HG02763 (cell line): ENCODE results near the gene TTLL11.

Source experiments
- ATAC-seq: cut with Tn5 transposase; IDR thresholded peaks from one replicate; pipeline ENCODE4 v1.9.1; 2021; ENCODE audit warnings: mild to moderate bottlenecking, moderate library complexity; ENCODE audit not compliant: unreplicated experiment

TTLL11 gene

DNA sequence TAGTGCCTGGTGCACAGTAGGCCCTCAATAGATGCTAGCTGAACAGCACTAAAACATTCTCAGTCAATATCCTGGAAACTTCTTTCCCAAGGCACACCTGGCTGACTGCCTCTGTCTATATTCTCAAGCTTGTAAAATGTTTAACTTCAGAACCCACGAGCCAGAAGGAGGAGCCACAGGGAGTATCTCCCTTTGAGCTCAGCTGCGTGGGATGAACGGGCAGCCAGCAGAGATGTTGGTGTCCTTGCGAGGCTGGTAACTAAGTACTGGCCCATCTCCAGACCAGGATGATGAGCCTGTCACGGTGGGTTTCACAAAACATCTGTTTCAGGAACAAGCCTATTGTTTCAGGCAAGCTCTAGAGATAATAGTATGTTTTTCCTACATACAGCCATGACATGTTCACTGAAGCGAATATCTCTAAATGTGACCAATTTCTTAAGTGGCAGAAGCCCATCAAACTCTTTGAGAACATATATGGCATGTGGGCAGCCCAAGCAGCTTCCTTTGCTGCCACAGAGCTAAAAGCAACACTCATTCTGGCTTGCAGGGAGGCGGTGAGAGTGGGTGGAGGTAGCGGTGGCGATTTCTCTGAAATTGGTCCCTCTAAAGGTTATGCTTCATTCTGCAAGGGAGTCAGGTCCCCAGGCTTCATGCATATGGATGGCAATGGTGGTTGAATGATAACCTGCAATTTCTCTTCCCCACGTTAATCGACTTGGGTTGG, 206.2 kb downstream of the TTLL11 start:
- no peak for ATAC-seq

GRCh38 chr9:121885345-121885901, 207.7 kb downstream of the TTLL11 start:
- no peak for ATAC-seq

DNA sequence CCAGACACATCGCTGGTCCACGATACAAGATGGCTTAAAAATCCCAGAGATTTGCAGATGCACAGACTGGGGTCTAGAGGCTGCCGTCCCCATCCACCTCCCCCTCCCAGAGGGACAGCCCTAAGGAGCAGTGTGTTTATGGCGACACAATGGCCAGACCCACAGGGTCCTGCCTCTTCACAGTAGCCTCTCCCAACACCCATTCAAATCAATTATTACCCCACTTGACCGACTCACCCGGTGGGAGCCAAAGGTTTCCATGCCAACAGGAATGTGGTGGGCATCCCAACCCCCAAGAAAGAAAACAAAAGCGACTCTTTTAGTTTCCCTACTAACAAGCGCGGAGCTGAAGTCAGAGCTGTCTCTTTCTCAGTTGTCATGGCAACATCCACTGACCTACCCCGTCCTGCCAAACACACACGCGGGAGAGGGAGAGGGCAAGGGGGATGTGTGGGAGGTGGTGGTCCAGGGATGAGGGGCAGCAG, 209.0 kb downstream of the TTLL11 start:
- no peak for ATAC-seq

GRCh38 chr9:121883281-121884056, 209.6 kb downstream of the TTLL11 start:
- ATAC-seq = no peak

DNA sequence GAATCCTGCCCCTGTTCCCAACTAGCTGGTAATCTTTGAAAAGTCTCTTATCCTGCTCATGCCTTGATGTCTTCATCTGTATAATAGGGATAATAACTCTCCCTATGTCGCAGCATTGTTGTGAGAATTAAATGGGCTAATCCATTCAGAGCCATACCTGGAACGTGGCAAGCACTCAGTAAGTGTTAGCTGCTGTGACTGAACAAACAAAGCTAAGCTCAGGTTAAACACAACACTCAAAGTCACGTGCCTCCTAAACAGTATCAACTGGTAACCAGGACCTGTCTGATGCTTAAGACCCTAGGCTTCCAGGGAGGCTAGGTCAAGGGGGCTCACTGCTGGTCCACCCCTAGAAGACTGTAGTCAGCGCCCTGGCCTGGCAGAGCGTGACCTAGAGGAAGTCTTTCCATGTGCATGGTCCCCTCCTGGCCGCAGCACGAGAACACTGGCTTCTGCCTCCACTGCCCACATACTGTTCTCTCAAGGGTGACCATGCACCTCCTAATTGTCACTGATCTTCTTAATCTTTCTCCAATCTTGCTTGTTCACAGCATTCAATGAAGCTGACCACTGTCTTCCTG, 211.1 kb downstream of the TTLL11 start:
- ATAC-seq = no peak

GRCh38 chr9:121880343-121880898, 212.7 kb downstream of the TTLL11 start:
- ATAC-seq = no peak

- ATAC-seq = no peak
Observed at GRCh38 chr9:121878271-121878822, 214.8 kb downstream of the TTLL11 start.

DNA sequence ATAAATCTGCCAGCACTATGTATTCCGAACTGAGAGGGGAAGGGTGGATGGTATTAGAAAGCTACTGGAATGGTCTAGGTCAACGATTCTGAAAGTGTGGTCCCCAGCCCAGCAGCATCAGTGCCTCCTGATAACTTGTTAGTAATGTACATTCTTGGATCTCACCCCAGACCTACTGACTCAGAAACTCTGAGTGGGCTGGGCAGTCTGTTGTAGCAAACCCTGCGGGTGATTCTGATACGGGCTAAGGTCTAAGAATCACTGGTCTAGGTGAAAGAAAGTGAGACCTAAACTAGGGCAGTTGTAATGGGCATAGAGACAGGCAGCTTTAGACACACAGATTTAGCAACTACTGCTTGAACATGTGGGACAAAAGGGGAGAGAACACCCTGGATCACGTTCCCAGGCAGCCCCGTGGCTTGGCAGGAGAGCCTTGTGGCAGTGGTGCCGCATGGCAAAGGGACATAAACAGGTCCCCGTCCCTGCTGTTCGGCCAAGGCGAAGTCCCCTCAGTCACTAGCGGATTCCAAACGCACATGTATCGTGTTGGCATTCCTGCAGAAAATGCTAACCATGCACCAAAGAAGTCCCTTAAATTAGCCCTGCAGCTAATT, 216.3 kb downstream of the TTLL11 start:
- no peak for ATAC-seq

DNA sequence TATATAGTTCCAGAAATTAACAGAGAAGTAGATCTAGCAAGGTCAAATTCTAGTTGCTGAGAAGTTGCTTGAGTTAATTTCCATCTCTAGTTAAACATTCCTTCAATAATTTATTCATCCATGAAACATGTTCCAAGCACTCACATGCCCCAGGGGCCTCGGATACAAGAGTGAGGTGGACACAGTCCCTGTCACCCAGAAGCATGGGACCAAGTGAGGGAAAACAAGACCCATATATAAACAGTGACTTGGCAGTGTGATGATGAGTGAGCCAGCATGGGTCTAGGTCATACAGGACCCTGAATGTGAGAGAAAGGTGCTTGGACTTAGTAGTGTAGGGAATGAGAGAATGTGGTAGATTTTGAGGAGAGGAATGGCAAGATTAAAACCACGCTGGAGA, 216.9 kb downstream of the TTLL11 start:
- ATAC-seq = no peak

- no peak for ATAC-seq
Observed at GRCh38 chr9:121874524-121874923, 218.6 kb downstream of the TTLL11 start.

DNA sequence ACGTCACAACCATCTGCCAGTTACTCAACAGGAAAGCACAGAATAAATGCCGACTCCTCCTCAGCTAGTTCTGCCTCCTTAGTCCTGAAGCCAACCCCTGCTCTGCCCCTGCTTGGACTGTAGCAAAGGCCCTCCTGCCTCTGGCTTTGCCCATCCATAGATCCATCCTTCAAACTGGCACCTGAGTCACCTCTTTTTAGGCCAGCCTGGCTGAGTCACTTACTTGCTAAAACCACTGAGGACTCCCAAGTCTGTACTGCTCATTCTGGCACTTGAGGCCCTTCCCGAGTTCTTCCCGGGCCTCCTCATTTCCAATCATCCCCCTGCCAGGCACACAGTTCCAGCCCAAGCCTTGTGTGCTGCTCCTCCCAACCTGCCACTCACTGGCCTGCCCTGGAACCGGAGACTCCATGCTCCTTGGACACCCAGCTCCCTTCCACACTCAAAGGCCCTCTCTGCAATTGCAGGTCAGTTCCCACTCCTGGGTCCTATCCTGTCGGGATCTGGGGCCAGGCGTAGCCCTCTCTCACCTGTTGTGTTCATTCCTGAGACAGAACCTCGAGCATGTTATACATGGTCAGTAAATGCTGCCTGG, 221.6 kb downstream of the TTLL11 start:
- ATAC-seq = no peak

GRCh38 chr9:121870271-121870670, 222.8 kb downstream of the TTLL11 start:
- no peak for ATAC-seq

DNA sequence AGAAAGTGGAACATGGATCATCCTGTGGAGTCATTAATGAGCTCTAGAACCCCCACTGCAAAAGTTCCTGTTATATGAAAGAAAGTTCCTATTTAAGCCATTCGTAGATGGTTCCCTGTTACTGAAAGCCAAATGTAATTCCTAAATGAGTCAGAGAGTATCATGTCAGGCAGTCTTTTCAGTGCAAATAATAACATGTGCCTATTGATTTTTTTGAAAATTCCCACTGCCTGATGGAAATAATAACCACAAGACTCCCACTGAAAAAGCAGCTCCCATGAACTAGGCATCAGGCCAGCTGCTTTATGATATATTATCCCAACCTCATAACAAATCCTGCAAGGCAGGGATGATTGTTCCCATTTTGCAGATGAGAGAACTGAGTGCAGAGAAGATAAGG, 224.5 kb downstream of the TTLL11 start:
- ATAC-seq = no peak

DNA sequence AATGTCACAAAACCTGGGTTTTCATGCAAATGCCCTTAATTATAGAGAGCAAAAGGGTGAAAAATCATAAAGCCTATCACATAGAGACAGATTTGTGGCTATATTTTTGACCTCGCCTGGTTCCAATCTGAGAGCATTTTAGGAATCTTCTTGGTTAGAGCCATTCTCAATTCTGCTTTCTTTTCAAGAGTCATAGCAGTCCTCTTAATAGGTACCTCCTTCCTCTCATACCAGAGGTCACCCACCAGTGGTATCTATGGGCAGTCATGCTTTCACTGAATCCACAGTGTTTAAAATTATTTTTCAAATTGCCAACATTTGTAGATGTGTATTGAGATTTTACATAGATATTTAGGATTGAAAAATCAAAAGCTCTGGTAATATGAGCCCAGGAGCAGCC, 226.2 kb downstream of the TTLL11 start:
- no peak for ATAC-seq

GRCh38 chr9:121865884-121866283, 227.2 kb downstream of the TTLL11 start:
- no peak for ATAC-seq

- ATAC-seq = no peak
Observed at GRCh38 chr9:121865060-121865459, 228.0 kb downstream of the TTLL11 start.

- ATAC-seq = no peak
Observed at GRCh38 chr9:121863955-121864354, 229.2 kb downstream of the TTLL11 start.

- ATAC-seq = no peak
Observed at GRCh38 chr9:121862371-121863332, 230.5 kb downstream of the TTLL11 start.
